GM19025 (cell line): Measurements from ENCODE around the gene CRTAC1.

ENCODE experiments used
- ATAC-seq: cut with Tn5 transposase; IDR thresholded peaks from one replicate; pipeline ENCODE4 v1.9.1; 2021; ENCODE audit warnings: mild to moderate bottlenecking, low read depth, moderate library complexity; ENCODE audit not compliant: unreplicated experiment

CRTAC1 gene

DNA sequence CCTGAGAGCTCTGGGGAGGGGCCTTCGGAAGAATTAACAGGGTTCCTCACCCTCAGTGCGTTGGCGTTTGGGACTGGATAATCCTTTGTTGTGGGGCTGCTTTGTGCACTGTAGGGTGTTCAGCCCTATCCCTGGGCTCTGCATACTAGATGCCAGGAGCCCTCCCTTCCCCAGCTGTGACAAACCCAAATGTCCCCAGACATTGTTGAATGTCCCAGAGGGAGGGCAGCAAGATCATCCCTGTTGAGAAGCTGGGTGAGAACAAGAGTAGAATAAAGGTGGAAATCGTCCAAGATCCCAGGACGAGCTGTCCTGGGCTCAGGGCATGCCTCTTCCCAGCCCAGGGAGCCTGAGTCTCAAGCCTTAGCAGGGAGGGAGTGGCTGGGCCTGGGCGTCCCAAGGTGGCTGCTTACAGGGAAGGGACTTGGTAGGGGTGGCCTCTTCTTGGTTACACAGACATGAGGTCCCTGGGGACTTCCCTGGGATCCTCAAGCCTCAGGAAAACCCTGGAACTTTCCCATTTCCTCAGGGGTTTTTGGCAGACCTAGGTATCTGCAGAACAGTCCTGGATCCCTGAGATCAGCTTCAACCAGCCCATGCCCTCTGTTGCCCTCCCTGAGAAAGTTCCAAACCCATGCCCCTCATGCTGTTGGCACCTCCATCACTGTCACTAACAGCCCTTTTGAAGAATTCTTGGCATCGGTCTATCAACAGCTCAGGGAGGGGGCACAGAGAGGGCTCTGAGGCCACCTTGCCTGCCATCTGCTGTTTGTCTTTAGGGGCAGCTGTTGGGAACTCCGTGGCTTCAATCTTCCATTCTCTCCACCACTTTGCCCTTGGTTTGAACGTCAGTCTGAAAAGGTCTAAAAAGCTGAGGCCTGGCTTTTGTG, 127.0 kb downstream of the CRTAC1 start:
- no peak for ATAC-seq

DNA sequence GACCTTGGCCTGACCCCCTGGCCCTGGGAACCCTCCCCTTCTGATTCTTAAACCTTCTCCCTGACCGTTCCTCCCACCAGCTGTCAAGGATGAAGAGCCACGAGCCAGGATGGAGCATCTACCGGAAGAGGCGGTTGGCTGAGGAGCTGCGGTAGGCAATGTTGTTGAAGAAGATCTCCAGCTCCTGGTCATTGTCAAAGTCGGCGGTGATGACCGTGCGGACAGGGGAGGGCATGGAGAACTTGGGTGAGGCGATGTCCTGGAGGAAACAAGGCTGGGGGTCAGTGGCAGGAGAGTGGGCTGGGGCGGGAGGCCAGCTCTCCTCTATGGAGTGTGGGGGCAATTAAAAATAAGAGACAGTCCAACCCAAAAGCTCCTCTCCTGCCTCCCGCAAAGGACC, 129.0 kb downstream of the CRTAC1 start:
- no peak for ATAC-seq

DNA sequence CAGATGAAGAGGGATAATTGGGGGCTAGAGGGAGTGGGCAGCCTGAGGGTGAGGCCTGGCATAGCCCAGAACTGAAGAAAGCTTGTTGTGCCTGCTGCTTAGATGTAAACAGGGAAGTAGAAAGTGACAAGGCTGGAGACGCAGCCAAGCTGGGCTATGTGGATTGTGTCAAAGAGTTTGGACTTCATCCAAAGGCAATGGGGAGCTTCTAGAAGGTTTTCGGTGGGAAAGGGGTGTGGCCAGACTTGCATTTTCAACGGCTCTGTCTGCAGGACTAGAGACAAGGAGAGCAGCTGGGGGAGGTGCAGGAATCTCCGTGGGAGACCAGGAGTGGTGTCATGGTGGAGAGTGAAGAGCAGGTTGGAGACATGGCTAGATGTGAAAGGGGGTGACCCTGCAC, 132.0 kb downstream of the CRTAC1 start:
- no peak for ATAC-seq

GRCh38 chr10:97896756-97897358, 133.6 kb downstream of the CRTAC1 start:
- no peak for ATAC-seq

- ATAC-seq, result no peak
Observed at GRCh38 chr10:97895915-97896314, 134.5 kb downstream of the CRTAC1 start.

- ATAC-seq, result no peak
Observed at GRCh38 chr10:97895084-97895483, 135.3 kb downstream of the CRTAC1 start.

GRCh38 chr10:97894092-97894491, 136.3 kb downstream of the CRTAC1 start:
- ATAC-seq, result no peak

DNA sequence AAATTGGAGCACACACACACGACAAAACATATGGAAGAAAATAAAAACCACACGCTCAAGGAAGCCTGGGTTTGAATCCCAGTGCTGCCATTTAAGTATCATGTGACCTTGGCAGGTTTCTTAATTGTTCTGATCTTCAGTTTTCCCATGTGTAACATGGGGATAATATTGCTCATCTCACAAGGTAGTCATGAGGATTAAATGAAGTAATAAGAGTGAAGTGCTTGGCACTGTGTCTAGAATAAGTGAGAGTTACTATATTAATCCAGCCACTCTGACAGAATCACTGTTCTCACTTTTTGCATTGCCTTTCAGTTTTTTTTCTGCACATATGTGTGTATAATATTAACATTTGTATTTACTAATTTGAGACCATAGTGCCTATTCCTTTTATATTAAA, 137.5 kb downstream of the CRTAC1 start:
- no peak for ATAC-seq

- no peak for ATAC-seq
Observed at GRCh38 chr10:97892506-97892905, 137.9 kb downstream of the CRTAC1 start.

DNA sequence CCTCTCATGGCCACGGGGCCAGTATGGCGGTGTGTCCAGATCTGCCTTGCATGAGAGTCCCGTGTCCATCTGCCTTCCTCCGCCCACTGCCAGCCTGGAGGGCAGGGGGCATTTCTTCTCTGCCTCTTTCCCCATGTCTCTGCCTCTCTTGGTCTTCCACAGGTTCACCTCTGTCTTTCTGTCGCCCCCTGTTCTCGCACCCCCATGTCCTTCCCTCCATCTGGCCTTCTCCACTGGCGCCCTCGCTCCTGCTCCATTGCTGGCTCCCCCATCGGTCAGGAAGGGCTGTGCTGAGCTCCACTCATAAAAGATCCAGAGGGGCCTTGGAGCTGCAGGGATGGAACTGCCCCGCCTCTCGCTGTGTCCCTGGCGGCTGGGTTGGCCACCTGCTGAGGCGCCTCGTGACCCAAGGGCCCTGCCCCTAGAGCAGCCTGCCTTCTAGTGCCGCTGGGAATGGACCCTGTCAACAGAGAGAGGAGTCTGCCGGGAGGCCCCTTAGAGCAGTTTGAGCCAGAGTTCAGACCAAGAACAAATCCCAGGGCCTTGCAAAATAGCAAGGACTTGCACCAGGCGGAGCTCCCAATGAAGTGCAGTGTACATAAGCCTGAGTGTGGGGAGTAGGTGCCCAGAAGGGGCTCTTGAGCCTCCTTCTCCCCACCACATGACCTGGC, 138.8 kb downstream of the CRTAC1 start:
- ATAC-seq, result no peak

DNA sequence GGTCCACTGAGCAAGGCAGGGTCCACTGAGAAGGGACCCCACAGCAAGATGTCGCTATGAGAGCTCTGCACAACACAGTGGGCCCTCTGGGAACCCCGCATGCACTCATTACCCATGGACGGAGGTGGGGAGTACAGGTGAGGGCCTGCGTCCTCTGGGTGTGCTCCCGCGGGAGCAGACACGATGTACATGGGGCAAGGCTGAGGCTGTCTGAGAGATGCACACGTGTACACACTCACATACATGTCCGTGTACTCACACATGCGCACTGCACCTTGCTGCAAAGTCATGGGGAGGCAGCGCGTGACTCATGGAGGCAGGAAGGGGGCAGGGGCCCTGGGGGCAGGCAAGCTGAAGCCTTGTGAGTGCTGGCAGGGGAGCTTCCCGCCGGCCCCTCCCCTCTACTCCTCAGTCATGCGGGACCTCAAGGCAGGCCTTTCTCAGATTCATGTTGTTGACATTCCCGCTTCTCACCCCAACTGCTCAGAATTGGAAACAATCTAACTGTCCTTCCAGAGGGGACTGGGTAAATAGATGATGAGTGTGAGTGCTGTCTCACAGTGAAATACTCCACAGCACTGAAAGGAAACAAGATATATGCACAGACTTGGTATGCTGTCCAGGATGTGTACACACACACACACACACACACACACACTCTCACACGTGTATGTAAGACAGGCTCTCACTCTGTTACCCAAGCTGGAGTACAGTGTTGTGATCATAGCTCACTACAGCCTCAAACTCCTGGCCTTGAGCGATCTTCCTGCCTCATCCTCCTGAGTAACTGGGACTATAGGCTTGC, 140.8 kb downstream of the CRTAC1 start:
- ATAC-seq, result no peak

DNA sequence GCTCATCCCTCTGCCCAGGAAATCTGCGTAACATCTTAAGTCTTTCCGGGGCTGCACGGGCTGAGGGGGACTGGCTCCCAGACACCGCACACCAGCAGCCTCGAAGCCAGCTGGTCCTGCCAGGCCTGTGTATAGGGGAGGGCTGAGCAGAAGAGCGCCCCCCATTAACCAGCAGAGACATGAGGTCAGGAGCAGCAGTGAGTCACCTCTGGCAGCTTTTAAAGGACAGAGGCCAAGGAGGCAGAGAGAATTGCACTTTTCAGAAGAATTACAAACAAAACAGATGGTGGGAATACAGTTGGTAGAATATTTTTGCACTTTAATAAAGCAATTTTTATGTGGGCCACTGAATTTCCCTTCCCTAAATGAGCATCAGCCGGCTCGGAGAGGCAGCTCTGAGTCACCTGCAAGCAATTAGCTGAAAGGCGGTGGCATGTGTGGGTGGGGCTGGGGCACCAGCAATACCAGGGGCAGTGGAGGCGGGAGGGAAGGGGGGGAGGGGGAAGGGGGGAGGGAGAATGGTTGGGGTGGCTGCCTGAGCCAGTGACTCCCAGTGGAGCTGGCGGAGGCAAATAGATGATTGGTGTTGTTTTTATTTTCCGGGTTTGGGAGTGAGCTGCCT, 141.7 kb downstream of the CRTAC1 start:
- no peak for ATAC-seq

- no peak for ATAC-seq
Observed at GRCh38 chr10:97888134-97888533, 142.3 kb downstream of the CRTAC1 start.

DNA sequence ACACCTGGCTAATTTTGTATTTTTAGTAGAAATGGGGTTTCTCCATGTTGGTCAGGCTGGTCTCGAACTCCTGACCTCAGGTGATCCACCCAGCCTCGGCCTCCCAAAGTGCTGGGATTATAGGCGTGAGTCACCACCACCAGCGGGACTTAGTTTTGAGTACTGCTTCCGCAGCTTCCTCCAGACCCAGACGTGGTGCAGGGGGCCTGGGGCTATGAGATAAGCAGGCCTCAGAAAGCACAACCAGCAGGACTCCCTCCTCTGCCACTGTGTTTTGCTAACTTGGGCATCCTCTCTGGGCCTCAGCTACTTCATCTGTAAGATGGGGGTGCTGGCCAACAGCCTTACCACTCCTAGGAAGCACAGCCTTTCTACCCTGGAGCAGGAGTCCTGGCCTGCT, 143.0 kb downstream of the CRTAC1 start:
- no peak for ATAC-seq

DNA sequence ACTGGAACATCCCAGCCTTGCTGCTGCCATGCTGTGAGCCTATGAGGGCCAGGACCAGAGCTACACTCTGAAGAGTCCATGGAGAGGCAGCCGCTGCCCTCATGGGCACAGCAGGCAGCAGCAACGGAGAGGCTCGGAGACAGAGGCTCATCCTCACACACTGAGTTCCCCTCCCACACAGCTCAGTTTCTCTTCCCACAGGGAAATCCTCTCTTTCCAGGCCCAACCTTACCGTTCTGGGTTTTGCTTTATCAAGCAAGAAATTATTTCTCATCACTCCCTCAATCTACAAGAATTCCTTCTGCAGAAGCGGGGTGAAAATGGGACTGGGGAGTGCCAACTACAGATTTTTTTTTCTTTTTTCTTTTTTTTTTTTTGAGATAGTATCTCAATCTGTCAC, 144.1 kb downstream of the CRTAC1 start:
- ATAC-seq, result no peak

GRCh38 chr10:97883092-97883485, 147.3 kb downstream of the CRTAC1 start:
- ATAC-seq, result no peak

- no peak for ATAC-seq
Observed at GRCh38 chr10:97882142-97883091, 148.0 kb downstream of the CRTAC1 start.

- no peak for ATAC-seq
Observed at GRCh38 chr10:97880109-97880508, 150.3 kb downstream of the CRTAC1 start.

- ATAC-seq, result no peak
Observed at GRCh38 chr10:97879241-97879640, 151.2 kb downstream of the CRTAC1 start.
